Measurements from ENCODE around the gene NRN1L. TPM values are rescaled to one million over a fixed set of nuclear protein-coding genes. Genes with fewer than 3 reads are reported as not detected.
"Not testable (repeated sequence)": the region's sequence is repeated elsewhere in the genome, so short reads cannot be mapped to it uniquely, and the experiment has no call there.

NRN1L gene
- polyA plus RNA-seq, 3 donors = not detected

DNA sequence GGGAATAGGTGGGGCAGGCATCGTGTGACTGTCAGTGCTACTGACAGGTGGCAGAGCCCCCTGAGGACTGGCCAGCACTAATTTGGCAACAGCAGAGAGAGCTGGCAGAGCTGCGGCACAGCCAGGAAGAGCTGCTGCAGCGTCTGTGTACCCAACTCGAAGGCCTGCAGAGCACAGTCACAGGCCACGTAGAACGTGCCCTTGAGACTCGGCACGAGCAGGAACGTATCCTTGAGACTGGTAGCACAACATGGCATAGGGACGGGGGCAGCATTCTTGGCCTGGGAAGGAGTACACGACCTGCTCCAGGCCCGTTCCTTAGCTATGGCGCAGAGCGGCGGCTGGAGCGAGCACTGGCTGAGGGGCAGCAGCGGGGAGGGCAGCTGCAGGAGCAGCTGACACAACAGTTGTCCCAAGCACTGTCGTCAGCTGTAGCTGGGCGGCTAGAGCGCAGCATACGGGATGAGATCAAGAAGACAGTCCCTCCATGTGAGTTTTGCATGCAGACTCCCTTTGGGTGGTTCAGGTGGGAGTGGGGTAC lies 3.0 kb upstream of the NRN1L start:
- DNase-seq (ENCODE audit: low read depth in 3 of 3, low spot score in 2 of 3) = no peak

- no peak for DNase-seq (ENCODE audit: low read depth in 3 of 3, low spot score in 2 of 3)
These were observed 2.1 kb upstream of the NRN1L start for GRCh38 chr16:67882374-67883145.

DNA sequence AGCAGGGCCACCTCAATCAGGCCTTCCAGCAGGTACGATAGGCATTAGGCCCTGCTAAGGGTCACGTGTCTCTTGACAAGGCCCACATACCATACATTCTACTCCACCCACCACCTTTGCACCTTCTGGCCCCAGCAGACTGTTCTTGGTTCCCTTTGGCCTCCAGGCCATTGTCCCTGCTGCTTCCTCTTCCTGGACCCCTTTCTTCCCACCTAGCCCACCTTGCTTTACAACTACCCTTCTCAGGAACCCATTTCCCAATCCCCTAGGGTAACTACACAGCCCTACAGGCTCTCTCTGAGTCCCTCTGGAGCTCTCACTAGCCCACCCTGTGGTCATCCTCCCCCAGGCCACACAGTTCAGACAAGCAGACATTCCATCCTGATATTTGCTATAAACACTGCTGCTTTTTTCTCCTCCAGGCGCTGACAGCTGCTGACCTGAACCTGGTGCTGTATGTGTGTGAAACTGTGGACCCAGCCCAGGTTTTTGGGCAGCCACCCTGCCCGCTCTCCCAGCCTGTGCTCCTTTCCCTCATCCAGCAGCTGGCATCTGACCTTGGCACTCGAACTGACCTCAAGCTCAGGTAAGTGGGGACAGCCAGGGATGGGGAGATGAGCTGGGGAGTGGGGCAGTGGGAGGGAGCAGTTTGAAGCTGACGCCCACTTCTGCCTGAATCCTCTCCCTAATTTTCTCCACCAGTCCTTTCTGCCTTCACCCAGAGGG lies 1.4 kb upstream of the NRN1L start:
- no peak for DNase-seq (ENCODE audit: low read depth in 3 of 3, low spot score in 2 of 3)

- DNase-seq (ENCODE audit: low read depth in 3 of 3, low spot score in 2 of 3) = no peak
These were observed 818 bp upstream of the NRN1L start for GRCh38 chr16:67883872-67884261.

- DNase-seq (ENCODE audit: low read depth in 3 of 3, low spot score in 2 of 3) = no peak
These were observed 860 bp downstream of the NRN1L start for GRCh38 chr16:67885545-67885944.

- DNase-seq (ENCODE audit: low read depth in 3 of 3, low spot score in 2 of 3) = no peak
These were observed 1.3 kb downstream of the NRN1L start for GRCh38 chr16:67885976-67886375.

GRCh38 chr16:67886387-67886786 lies 1.7 kb downstream of the NRN1L start:
- DNase-seq (ENCODE audit: low read depth in 3 of 3, low spot score in 2 of 3) = no peak

- no peak for DNase-seq (ENCODE audit: low read depth in 3 of 3, low spot score in 2 of 3)
These were observed 3.6 kb downstream of the NRN1L start for GRCh38 chr16:67888331-67888730.

DNA sequence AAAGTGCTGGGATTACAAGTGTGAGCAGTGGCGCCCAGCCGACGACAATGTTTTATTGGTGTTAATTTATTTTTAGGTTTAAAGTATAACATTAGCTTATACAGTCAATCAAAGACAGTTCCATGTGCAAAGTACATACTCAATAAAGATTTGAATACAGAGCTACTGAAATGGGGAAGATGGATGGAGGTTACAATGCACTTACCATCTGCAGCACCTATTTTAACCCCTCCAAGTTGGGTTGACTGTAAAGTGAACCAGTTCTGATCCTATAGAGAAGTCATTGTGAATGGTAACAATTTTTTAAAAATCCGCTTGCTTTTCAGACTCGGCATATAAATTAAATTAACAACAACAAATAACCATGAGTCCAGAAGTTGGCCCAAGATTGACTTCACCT lies 7.7 kb downstream of the NRN1L start:
- no peak for DNase-seq (ENCODE audit: low read depth in 3 of 3, low spot score in 2 of 3)

- peak; percentile 74 to 89 (median 81) for DNase-seq (ENCODE audit: low read depth in 3 of 3, low spot score in 2 of 3)
These were observed 8.4 kb downstream of the NRN1L start, which contains the start of gene PSKH1 for GRCh38 chr16:67892899-67893742. Gene PSKH1 (plus strand): TSS chr16:67893254. CDS start chr16:67908750, 15,496 bp downstream.

DNA sequence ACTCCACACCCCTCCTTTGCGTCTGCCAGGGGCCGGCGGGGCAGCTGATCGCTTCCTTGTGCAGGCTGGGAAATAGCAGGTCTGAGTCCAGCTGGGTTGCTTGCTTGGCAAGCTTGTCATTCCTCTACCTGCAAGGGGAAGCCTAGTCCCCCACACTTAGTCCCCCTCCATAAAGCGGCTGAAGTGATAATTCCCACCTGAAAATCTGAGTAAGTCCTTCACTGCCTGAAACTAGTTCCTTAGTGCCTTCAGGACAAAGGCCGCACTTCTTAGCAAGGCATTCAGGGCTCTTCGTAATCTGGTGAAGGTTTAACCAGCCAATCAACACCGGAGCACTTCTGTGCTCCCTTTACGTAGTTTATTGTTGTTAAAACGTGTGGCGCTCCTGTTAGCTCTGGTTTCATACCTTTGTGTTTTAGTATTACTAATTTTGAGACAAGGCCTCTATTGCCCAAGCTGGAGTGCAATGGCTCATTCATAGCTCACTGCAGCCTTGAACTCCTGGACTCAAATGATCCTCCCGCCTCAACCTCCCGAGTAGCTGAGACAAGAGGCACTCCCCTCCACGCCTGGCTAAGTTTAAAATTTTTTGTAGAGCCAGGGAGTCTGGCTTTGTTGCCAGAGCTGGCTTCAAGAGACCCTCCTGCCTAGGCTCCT lies 9.2 kb downstream of the NRN1L start:
- DNase-seq (ENCODE audit: low read depth in 3 of 3, low spot score in 2 of 3) = no peak

- no peak for DNase-seq (ENCODE audit: low read depth in 3 of 3, low spot score in 2 of 3)
These were observed 12.5 kb downstream of the NRN1L start for GRCh38 chr16:67897231-67897630.

DNA sequence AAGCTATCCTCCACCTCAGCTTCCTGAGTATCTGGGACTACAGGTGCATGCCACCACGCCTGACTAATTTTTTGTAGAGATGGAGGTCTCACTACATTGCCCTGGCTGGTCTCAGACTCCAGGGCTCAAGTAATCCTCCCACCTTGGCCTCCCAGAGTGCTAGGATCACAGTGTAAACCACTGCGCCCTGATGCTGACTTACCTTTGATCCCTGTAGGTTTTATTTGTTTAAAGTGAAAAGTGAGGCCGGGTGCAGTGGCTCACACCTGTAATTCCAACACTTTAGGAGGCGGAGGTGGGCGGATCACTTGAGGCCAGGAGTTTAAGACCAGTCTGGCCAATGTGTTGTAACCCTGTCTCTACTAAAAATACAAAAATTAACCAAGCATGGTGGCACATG lies 17.0 kb downstream of the NRN1L start:
- no peak for DNase-seq (ENCODE audit: low read depth in 3 of 3, low spot score in 2 of 3)

DNA sequence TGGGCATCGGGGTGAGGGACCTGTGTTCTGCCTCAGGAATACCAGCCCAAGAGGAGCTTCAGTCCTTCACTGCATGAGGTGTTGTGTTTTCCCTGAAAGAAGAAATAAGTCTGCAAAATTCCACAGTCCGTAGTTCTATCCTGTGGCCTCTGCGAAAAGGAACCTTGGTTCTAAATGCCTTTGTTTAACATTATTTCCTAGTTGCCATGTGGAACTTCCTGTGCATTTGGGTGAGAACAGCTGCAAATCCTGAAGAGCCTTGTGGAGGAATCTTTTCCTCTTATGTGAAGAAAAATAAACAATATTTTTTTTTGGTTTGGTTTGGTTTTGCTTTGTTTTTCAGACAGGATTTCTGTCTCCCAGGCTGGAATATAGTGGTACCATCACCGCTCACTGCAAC lies 18.1 kb downstream of the NRN1L start:
- DNase-seq (ENCODE audit: low read depth in 3 of 3, low spot score in 2 of 3) = no peak

DNA sequence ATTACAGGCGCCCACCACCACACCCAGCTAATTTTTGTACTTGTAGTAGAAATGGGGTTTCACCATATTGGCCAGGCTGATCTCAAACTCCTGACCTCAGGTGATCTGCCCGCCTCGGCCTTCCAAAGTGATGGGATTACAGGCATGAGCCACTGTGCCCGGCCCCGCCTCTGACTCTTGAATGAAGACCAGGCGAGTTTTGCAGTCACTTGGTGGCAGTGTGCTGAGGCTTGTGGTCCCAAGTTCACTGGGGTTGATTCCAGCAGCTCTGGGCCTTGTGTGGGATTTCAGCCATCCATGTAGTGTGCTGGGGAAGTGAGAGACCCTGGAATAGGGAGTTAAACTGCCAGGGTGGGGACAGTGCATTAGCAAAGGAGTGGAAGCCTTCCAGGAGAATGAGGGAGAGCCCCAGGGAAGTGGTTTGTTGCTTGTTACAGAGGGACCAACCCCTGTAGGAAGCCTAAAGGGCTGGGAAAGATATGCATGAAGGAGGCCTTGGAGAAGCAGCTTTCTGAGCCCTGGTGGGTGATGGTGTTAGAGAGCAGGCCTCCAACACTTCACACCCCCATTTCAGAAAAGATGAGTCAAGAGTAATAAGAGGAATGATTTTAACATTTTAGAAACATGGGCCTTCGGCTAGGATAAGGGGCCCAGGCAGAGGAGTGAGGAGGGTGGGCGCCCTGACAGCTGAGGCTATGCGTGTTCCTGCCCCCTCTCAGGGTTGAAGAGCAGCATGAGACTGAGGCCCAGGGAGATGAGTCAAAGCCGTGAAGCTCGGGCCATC lies 22.9 kb downstream of the NRN1L start:
- no peak for DNase-seq (ENCODE audit: low read depth in 3 of 3, low spot score in 2 of 3)

DNA sequence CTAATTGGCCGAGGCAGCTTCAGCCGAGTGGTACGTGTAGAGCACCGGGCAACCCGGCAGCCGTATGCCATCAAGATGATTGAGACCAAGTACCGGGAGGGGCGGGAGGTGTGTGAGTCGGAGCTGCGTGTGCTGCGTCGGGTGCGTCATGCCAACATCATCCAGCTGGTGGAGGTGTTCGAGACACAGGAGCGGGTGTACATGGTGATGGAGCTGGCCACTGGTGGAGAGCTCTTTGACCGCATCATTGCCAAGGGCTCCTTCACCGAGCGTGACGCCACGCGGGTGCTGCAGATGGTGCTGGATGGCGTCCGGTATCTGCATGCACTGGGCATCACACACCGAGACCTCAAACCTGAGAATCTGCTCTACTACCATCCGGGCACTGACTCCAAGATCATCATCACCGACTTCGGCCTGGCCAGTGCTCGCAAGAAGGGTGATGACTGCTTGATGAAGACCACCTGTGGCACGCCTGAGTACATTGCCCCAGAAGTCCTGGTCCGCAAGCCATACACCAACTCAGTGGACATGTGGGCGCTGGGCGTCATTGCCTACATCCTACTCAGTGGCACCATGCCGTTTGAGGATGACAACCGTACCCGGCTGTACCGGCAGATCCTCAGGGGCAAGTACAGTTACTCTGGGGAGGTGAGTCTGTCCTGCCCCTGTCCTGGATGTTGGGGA lies 24.5 kb downstream of the NRN1L start:
- DNase-seq (ENCODE audit: low read depth in 3 of 3, low spot score in 2 of 3) = no peak

DNA sequence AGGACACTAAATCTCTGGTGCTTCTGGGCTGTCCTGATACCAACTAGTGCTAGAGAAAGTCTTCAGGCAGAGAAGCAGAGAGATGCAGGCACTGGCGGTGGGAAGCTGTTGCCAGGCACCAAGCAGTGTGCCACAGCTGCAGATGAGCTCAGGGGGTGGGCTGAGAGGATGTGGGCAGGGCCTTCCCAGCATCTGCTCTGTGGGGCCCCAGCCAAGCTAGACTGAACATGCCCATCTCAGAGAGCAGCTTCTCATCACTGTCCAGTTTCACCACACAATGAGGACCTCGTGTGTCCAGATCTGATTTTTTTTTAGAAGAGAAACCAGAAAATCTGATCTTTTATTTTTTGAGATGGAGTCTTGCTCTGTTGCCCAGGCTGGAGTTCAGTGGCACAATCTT lies 25.5 kb downstream of the NRN1L start:
- no peak for DNase-seq (ENCODE audit: low read depth in 3 of 3, low spot score in 2 of 3)

GRCh38 chr16:67914758-67915495 lies 30.2 kb downstream of the NRN1L start:
- no peak for DNase-seq (ENCODE audit: low read depth in 3 of 3, low spot score in 2 of 3)

DNA sequence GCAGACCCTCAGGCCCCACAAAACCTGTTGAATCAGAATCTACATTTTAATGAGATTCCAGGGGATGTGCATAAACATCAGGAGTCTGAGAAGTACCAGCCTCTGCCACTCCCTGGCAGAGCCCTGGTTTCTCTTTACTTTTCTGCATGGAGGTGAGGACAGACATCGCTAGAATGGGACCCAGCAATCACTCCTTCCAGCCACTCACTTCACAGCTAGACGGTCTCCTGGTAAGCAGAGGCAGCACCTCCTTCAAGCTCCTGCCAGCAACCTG lies 30.7 kb downstream of the NRN1L start:
- not testable (repeated sequence) for DNase-seq (ENCODE audit: low read depth in 3 of 3, low spot score in 2 of 3)
